Erythroblast (primary cell): ENCODE measurements around the gene IL1A.

Source experiments
- GATA1 ChIP-seq: IDR thresholded peaks from 2 replicates; pipeline ENCODE4 v1.6.1; 2011; ENCODE audit warnings: low read depth, mild to moderate bottlenecking, control low read depth, low read length, moderate library complexity
- POLR2A ChIP-seq: IDR thresholded peaks from 2 replicates; pipeline ENCODE4 v1.6.1; 2011; ENCODE audit warnings: mild to moderate bottlenecking, low read length

GRCh38 chr2:112731479-112731878, 52.8 kb downstream of the IL1A start:
- TF ChIP-seq POLR2A = no peak
- TF ChIP-seq GATA1 = no peak
